Stomach (tissue), 4 donors: ENCODE measurements around the gene ERCC8.
"Not testable (repeated sequence)": the region's sequence is repeated elsewhere in the genome, so short reads cannot be mapped to it uniquely, and the experiment has no call there.

Experiments
- CTCF ChIP-seq, 7 experiments: fragments of 450-650 bp in 4 of 7; fragments of 200-600 bp in 3 of 7; sonication (generic) in 3 of 7; IDR thresholded peaks; one replicate each; pipeline ENCODE4 v1.5.1; 2016 to 2019; ENCODE audit warnings: antibody characterized with exemption in 7 of 7, control low read depth in 2 of 7, mild to moderate bottlenecking in 1 of 7
- EP300 ChIP-seq: sonication (generic); formaldehyde crosslinking; IDR thresholded peaks from one replicate; pipeline ENCODE4 v1.6.1; 2017; ENCODE audit warnings: antibody characterized with exemption
- POLR2A ChIP-seq, 4 donors: fragments of 450-650 bp; IDR thresholded peaks; one replicate each; pipeline ENCODE4 v1.6.1; 2016; ENCODE audit warnings: antibody characterized with exemption in 4 of 4, control low read depth in 2 of 4, mild to moderate bottlenecking in 1 of 4, moderate library complexity in 1 of 4
- POLR2AphosphoS5 ChIP-seq, 3 donors: sonication (generic); formaldehyde crosslinking; IDR thresholded peaks; one replicate each; pipeline ENCODE4 v1.6.1; 2016; ENCODE audit warnings: antibody characterized with exemption in 3 of 3

GRCh38 chr5:60860572-60860971 is 84.3 kb downstream of the ERCC8 start:
- not testable (repeated sequence) for TF ChIP-seq CTCF (IDR thresholded peaks at IDR 0.05); POLR2A (IDR thresholded peaks at IDR 0.05); POLR2AphosphoS5 (IDR thresholded peaks at IDR 0.05); EP300
